ENCODE data around the gene DAAM1.

GRCh38 chr14:59256331-59256730 lies 67.9 kb downstream of the DAAM1 start:
- TF ChIP-seq CTCF (IDR thresholded peaks at IDR 0.05): no peak
- TF ChIP-seq POLR2A (IDR thresholded peaks at IDR 0.05): no peak
- no peak for TF ChIP-seq POLR2AphosphoS5 (IDR thresholded peaks at IDR 0.05)

Data from breast epithelium (tissue), 3 donors.